ENCODE results near the gene ARSB.
"Not testable (repeated sequence)": the region's sequence is repeated elsewhere in the genome, so short reads cannot be mapped to it uniquely, and the experiment has no call there.

ARSB gene

GRCh38 chr5:78896132-78896531 is 89.0 kb downstream of the ARSB start:
- DNase-seq, result peak; percentile 49 to 67 (median 55)

GRCh38 chr5:78895616-78896015 is 89.5 kb downstream of the ARSB start:
- DNase-seq, result peak; percentile 37 to 60 (median 47)

GRCh38 chr5:78893940-78894677 is 91.0 kb downstream of the ARSB start:
- DNase-seq, result peak; percentile 16 to 63 (median 51)

- no peak for DNase-seq
Measured at GRCh38 chr5:78890667-78891379, 94.3 kb downstream of the ARSB start.

GRCh38 chr5:78889369-78890140 is 95.6 kb downstream of the ARSB start:
- peak; percentile 33 to 69 (median 55) for DNase-seq

GRCh38 chr5:78888580-78889368 is 96.3 kb downstream of the ARSB start:
- DNase-seq, result peak in 3 of 4 experiments; percentile 26 to 43 (median 28)

- peak in 2 of 4 experiments; percentile 22 to 44 for DNase-seq
Measured at GRCh38 chr5:78887384-78888118, 97.6 kb downstream of the ARSB start.

GRCh38 chr5:78886341-78887230 is 98.5 kb downstream of the ARSB start:
- peak in 1 of 4 experiments; percentile 29 for DNase-seq

GRCh38 chr5:78881884-78882283 is 103.2 kb downstream of the ARSB start:
- DNase-seq, result no peak

- no peak for DNase-seq
Measured at GRCh38 chr5:78879516-78879915, 105.6 kb downstream of the ARSB start.

- DNase-seq, result not testable (repeated sequence)
Measured at GRCh38 chr5:78866076-78866475, 119.0 kb downstream of the ARSB start.

- DNase-seq, result no peak
Measured at GRCh38 chr5:78858364-78858763, 126.7 kb downstream of the ARSB start.

GRCh38 chr5:78855026-78855425 is 130.1 kb downstream of the ARSB start:
- no peak for DNase-seq

- DNase-seq, result not testable (repeated sequence)
Measured at GRCh38 chr5:78851891-78852290, 133.2 kb downstream of the ARSB start.

GRCh38 chr5:78845470-78845869 is 139.6 kb downstream of the ARSB start:
- no peak for DNase-seq

- no peak for DNase-seq
Measured at GRCh38 chr5:78843436-78843835, 141.7 kb downstream of the ARSB start.

- DNase-seq, result no peak
Measured at GRCh38 chr5:78841767-78842166, 143.3 kb downstream of the ARSB start.

GRCh38 chr5:78838753-78839152 is 146.4 kb downstream of the ARSB start:
- DNase-seq, result no peak

- no peak for DNase-seq
Measured at GRCh38 chr5:78837836-78838235, 147.3 kb downstream of the ARSB start.

GRCh38 chr5:78835176-78835575 is 149.9 kb downstream of the ARSB start:
- DNase-seq, result no peak

GRCh38 chr5:78833284-78833683 is 151.8 kb downstream of the ARSB start:
- DNase-seq, result no peak

Data from suppressor macrophage (primary cell).